GM19463 (cell line): ENCODE data around the gene ARID1A.

Source experiments
- ATAC-seq: cut with Tn5 transposase; IDR thresholded peaks from one replicate; pipeline ENCODE4 v1.9.1; 2021; ENCODE audit warnings: mild to moderate bottlenecking, moderate library complexity; ENCODE audit not compliant: unreplicated experiment

Gene ARID1A

DNA sequence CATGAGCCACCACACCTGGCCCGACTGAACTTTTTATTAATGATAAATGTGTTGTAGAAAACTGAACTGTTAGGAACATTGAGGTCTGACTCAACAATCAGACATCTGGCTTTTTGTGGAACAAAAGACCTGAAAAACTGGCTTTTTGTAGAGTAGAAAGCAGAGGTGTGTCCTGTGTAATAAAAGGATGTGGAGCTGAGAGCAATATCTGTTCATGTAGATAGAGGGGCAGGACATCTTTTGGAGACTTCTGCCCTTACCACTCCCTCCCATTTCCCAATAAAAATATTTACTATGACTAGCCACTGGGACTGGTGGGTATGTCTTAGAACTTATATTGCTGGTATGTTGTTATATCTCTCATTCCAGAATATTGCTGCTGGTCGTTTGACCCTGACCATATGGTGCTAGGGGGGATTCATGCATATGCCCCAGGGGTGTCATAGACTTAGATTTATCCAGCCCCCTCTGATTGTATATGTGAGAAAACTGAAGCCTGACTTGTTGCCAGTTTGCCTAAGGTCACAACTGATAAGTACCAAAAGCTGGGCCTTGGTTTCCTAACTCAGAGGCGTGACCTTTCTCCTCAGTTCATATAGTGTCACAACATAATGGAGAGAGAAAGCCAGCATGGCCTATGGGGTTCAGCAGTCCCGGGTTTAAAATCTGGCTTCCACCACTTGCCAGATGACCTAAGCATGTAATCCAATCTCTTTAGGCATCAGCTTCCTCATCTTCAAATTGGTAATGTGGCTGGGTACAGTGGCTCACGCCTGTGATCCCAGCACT, 58.5 kb downstream of the ARID1A start:
- no peak for ATAC-seq

DNA sequence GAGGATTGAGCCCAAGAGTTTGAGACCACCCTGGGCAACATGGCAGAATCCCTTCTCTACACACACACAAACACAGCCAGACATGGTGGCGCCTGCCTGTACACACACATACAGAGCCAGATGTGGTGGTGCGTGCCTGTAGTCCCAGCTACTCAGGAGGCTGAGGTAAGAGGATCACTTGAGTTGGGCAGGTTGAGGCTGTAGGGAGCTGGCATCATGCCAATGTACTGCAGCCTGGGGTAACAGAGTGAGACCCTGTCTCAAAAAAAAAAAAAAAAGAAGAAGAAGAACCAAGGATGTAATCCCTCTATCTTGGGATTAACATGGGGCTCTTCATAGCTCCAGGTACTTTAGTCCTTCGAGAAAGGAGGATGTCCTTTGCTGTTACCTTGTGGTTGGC, 62.5 kb downstream of the ARID1A start:
- no peak for ATAC-seq

DNA sequence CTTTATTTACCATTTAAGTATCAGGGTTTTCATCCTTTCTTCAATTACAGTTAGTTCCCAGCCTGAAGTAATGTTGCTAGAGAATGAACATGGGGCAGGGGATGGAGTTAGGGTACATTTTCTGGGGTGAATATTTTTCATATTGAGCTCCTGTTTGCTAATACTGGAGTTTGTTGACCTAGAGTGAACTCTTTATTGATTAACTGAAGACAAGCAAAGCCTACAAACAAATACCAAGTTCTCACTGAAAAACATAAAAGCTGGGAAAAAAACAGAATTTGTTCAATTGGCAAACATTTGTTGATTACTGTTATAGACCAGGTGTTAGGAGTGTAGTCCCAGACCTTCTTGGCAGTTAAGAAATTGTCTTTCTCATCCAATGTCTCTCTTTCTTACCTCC, 63.7 kb downstream of the ARID1A start:
- no peak for ATAC-seq

DNA sequence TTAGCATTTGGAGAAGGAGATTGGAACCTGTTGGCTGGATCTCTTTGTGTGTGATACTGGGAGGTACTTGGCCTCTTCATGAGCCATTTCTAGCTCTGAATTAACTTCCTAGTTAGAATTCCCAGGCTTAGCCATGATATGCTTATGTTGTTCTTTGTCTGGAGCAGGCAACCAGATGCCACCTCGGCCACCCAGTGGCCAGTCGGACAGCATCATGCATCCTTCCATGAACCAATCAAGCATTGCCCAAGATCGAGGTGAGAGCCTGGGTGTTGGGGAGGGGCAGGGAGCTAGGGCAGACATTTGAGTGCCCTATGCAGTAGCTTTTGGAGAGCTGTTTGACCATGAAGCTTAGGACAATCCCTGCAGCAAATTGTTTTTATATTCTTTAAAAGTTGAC, 65.4 kb downstream of the ARID1A start:
- no peak for ATAC-seq

DNA sequence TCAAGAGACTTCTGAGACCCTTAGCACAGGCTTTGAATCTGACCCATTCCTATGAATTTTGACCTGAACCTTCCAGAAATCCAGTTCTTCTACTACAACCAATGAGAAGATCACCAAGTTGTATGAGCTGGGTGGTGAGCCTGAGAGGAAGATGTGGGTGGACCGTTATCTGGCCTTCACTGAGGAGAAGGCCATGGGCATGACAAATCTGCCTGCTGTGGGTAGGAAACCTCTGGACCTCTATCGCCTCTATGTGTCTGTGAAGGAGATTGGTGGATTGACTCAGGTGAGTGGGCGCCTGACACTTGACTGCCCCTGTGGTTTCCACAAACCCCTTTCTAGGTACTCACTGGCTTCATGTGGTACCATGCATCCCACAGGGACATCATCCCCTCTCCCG, 71.9 kb downstream of the ARID1A start:
- no peak for ATAC-seq

DNA sequence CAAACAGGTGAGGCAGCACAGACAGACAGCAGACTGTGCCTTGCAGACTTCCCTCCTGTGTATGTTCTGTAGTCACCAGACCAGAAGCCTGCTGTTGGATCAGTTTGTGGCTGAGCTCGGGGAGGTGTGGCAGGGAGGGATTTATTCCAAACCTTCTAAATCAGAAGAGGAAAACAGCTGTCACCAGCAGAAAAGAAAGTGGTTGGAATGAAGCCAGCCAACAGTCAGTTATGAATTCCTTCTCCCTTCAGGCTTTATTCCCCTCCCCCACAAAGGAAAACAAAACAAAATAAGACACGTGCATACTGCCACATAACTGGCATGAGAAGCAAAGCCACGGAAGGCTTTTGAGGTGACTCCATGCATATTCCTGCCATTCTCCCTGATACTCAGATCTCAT, 72.9 kb downstream of the ARID1A start:
- ATAC-seq: no peak

DNA sequence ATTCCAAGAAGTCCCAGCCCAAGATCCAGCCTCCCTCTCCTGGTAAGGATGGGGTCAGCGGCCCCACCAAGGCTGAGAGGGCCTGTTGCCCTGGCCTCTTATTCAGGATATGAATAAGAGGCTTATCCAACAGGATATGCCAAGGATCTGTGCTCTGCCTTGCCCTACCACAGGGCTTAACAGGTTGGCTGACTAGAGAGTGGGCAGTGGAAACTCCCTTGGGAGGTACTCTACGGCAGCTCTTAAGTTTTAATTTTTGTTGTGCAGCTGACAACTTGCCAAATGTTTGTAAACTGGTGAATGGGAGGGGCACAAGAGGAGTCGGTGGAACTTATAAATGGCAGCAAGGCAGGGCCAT, 75.4 kb downstream of the ARID1A start:
- no peak for ATAC-seq

DNA sequence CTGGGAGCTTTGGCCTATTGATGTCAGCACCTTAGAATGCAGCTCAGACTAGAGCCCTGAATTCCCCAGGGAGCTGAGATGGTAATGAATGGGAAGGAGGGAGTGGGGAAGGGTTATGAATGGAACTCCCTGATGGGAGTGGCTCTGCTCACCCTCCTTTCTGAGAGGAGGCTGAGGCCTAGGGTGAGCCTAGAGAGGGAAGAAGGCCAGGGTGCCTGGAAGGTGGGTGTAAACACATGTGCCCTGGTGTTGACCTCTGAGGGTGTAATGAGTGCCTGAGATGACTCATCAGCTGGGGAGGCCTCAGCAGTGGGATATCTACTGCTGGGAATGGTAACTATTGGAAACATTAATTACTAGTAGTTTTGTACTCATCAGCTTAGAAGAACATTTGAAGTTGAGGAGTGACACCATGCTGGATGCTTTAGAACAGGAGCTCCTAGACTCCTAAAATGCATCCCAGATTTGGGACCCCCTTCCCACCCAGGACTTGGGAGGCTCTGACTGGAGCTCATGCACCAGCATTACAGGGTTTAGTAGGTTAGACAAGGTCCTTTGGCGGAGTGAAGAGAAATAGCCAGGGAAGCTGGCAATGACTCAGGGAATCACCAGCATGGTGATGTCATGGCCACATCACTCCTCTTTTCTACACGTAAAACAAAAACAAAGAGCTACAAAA, 76.0 kb downstream of the ARID1A start:
- no peak for ATAC-seq

DNA sequence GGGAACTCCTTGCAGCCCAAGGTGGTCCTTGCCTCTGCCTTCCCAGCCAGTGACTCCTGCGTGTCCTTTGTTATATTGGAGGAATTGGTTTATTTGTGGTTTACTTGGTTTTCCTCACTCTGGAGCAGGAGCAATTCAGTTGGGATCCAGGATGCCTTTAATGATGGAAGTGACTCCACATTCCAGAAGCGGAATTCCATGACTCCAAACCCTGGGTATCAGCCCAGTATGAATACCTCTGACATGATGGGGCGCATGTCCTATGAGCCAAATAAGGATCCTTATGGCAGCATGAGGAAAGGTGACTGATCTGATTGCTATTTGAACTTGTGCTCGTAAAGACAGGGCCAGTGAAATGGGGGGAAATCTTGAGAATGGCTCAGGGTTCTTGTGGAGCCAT, 76.9 kb downstream of the ARID1A start:
- no peak for ATAC-seq

DNA sequence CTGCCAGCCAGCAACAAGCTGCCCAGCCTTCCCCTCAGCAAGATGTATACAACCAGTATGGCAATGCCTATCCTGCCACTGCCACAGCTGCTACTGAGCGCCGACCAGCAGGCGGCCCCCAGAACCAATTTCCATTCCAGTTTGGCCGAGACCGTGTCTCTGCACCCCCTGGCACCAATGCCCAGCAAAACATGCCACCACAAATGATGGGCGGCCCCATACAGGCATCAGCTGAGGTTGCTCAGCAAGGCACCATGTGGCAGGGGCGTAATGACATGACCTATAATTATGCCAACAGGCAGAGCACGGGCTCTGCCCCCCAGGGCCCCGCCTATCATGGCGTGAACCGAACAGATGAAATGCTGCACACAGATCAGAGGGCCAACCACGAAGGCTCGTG, 78.6 kb downstream of the ARID1A start:
- no peak for ATAC-seq

DNA sequence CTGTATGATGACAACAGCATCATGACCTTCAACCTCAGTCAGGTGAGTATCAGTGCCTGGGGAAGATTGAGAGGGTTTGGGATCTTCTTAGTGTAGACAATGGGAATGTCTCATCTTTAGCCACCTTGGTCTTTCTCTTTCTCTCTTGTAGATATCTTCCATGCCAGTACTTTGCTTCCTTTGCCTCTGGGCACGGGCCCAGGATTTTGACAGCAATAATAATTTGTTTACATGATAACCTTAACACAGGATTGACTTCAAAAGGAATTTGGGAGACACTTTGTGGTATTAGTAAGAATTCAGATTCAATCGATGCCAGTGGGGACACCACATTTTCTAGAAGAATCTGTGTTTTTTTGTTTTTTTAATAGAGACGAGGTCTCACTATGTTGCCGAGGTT, 79.9 kb downstream of the ARID1A start:
- ATAC-seq: no peak

DNA sequence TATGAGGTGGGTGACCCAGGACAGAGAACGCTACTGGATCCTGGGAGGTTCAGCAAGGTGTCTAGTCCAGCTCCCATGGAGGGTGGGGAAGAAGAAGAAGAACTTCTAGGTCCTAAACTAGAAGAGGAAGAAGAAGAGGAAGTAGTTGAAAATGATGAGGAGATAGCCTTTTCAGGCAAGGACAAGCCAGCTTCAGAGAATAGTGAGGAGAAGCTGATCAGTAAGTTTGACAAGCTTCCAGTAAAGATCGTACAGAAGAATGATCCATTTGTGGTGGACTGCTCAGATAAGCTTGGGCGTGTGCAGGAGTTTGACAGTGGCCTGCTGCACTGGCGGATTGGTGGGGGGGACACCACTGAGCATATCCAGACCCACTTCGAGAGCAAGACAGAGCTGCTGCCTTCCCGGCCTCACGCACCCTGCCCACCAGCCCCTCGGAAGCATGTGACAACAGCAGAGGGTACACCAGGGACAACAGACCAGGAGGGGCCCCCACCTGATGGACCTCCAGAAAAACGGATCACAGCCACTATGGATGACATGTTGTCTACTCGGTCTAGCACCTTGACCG, 83.4 kb downstream of the ARID1A start:
- no peak for ATAC-seq

DNA sequence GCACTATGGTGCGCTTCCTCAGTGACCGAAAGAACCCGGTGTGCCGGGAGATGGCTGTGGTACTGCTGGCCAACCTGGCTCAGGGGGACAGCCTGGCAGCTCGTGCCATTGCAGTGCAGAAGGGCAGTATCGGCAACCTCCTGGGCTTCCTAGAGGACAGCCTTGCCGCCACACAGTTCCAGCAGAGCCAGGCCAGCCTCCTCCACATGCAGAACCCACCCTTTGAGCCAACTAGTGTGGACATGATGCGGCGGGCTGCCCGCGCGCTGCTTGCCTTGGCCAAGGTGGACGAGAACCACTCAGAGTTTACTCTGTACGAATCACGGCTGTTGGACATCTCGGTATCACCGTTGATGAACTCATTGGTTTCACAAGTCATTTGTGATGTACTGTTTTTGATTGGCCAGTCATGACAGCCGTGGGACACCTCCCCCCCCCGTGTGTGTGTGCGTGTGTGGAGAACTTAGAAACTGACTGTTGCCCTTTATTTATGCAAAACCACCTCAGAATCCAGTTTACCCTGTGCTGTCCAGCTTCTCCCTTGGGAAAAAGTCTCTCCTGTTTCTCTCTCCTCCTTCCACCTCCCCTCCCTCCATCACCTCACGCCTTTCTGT, 84.6 kb downstream of the ARID1A start:
- no peak for ATAC-seq

DNA sequence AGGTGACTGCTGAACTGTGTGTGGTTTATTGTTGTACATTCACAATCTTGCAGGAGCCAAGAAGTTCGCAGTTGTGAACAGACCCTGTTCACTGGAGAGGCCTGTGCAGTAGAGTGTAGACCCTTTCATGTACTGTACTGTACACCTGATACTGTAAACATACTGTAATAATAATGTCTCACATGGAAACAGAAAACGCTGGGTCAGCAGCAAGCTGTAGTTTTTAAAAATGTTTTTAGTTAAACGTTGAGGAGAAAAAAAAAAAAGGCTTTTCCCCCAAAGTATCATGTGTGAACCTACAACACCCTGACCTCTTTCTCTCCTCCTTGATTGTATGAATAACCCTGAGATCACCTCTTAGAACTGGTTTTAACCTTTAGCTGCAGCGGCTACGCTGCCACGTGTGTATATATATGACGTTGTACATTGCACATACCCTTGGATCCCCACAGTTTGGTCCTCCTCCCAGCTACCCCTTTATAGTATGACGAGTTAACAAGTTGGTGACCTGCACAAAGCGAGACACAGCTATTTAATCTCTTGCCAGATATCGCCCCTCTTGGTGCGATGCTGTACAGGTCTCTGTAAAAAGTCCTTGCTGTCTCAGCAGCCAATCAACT, 85.5 kb downstream of the ARID1A start:
- ATAC-seq: no peak

DNA sequence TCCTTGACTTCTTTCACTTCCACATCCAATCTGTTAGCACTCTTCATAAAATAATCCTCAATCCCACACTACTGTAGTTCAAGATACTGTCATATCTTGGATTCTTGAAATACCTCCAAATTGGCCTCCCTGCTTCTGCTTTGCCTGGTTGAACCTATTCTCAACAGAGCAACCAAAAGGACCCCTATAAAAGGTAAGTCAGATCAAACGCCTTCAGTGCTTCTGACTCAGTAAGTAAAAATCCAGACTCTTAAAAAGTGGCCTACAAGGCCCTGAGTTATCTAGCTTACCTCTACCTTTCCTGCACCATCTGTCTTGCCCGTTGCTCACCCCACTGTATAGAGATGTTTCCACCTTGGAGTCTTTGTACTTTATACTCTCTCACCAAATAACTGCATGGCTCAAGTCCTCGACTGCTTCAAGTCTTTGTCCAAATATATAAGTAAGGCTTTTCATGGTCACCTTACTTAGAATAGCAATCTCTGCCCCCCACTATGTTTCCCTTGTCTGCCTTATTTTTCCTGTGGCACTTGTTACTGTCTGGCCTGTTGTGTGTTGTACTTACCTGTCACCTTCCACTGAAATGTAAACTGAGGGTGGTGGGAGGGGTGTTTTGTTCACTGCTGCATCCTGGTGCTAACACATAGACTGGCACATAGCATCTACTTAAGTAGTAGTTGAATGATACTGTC, 86.9 kb downstream of the ARID1A start:
- ATAC-seq: no peak

DNA sequence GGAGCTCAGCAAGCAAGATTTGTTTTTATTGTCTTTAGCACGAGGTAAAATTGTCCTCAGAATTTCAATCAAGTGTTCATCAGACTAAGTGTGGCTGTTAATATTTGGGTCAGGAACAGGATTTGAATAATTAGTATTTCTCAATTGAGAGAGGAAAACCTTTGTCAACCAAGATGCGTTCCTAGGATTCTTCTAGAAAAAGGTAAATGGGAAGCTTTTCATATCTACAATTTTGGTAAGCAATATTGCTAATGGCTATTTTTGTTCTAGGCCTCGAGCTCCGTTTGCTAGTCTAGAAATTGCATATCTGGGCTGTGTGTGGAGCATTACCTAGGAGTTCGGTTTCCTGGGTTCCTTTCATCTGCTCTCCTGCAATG, 87.8 kb downstream of the ARID1A start:
- no peak for ATAC-seq

DNA sequence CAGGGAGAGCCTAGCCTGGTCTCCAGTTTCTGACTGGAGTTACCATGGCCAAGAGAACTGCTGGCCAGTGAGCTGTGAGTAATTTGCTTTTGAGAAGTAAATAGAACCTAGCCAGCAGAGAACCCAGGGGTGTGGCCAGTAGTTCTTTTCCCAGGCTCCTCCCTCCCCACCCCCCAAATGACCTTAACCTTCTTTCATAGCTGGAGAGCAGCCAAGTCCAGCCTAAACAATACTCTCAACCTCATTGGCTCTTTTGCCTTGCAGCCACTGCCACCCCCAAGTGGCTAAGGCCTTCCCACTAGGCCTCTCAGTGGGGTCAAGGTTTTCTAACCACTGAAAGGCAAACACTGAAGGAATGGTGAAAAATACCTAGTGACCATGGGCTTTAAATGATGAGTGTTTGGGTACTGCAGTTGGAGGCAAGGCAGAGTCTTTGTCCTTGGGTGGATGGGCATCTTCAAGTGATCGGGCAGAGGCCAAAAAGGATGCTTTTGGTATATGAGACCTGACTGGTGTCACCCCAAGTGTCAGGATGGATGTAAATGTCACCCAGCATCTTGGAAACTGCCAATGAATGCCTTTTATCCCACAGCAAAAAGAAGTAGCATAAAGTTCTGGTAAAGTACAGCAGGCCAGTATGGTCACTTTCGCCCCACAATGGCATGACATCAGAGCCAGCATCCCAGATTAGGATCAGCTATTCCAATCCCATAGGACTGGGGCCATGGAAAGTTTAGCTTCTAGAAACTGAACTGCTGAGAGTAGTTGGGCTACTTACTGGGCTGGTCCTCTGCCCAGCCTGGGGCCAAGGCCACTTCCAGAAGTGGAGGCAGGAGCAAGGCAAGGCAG, 88.4 kb downstream of the ARID1A start:
- no peak for ATAC-seq

DNA sequence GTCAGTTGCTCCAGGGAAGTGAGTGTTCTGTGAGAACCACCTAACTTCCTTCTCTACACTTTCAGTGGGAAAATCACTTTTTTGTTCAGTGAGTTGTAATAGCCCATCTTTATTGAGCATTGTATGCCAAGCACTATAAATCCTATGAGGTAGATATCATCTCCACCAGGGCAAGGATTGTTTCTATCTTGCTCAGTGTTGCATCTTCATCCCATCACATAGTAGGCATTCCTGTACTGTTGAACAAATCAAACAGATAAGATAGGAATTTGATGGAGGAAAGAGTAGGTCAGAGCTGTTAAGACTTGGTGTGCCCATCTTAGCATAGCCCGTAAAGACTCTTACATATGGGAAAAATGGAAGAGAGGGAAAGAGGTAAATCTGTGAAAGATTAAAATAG, 89.1 kb downstream of the ARID1A start:
- no peak for ATAC-seq

DNA sequence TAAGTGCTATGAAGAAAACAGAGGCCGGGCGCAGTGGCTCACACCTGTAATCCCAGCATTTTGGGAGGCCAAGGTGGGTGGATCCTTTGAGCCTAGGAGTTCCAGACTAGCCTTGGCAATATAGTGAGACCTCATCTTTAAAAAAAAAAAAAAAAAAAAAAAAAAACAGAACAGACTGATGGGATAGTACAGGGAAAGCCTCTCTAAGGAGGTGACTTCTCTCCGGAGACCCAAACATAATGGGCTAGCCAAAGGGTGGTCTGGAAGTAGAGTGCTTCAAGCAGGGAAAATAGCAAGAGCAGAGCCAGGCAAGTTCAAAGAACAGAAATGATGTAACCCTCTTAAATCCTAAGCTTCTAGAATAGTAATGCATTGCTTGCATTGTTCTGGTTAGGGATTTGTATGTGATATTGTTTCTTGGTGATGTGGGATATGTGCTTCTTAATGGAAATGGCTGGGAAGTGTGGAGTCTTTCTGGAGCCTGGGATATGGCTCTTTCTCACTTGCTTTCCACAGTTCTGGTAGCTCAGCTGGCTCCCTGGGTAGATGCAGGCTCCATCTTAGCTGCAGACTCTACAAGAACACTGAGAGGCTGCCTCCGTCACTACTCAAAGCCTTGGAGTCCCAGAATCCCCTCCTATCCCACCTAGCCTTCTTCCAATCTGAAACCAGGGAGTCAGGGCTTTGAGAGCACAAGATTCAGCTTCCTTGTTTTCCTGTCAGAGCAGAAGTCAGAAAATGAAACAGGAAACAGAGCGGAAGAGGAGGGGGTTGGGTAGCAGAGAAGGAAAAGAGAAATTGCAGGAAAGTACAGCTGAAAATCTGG, 90.0 kb downstream of the ARID1A start:
- no peak for ATAC-seq
